Fibroblast of mammary gland (primary cell): ENCODE results near the gene DSG4.

ENCODE experiments used
- DNase-seq: peaks from one replicate; pipeline ENCODE4 v3.0.0-alpha.2; 2010; ENCODE audit warnings: low read depth
- H3K4me3 ChIP-seq: 2 replicates; pipeline ENCODE4 v1.5.1; 2011; ENCODE audit warnings: low read depth, mild to moderate bottlenecking, low read length, moderate library complexity; ENCODE audit not compliant: control insufficient read depth
- TF ChIP-seq, protein P1 (sequence below): conservative IDR thresholded peaks from 2 replicates; pipeline ENCODE4 v1.5.1; 2011; ENCODE audit warnings: low read depth, low read length, inconsistent platforms; ENCODE audit not compliant: control insufficient read depth, insufficient read depth

Gene DSG4

DNA sequence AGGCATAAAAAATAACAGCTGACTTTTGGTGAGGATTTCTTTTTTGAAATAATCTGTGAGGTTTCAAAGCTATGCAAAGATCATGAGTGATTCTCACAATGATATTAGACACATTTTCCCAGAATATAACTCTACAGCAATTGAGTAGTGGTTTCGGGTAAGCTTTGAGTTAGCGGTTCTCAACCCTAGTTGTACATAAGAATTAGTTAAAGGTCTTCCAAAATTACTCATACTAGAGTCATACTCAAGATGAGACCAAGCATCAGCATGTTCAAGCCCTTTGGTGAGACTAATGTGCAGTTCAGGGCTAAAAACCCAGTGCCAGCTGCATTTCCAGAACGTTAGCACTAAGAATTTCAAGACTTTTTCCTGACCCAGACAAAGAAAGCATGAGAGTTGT is 31.1 kb downstream of the DSG4 start:
- TF ChIP-seq, protein P1, sequence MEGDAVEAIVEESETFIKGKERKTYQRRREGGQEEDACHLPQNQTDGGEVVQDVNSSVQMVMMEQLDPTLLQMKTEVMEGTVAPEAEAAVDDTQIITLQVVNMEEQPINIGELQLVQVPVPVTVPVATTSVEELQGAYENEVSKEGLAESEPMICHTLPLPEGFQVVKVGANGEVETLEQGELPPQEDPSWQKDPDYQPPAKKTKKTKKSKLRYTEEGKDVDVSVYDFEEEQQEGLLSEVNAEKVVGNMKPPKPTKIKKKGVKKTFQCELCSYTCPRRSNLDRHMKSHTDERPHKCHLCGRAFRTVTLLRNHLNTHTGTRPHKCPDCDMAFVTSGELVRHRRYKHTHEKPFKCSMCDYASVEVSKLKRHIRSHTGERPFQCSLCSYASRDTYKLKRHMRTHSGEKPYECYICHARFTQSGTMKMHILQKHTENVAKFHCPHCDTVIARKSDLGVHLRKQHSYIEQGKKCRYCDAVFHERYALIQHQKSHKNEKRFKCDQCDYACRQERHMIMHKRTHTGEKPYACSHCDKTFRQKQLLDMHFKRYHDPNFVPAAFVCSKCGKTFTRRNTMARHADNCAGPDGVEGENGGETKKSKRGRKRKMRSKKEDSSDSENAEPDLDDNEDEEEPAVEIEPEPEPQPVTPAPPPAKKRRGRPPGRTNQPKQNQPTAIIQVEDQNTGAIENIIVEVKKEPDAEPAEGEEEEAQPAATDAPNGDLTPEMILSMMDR = no peak
- DNase-seq = no peak
- H3K4me3 ChIP-seq = no peak overlapping the region

DNA sequence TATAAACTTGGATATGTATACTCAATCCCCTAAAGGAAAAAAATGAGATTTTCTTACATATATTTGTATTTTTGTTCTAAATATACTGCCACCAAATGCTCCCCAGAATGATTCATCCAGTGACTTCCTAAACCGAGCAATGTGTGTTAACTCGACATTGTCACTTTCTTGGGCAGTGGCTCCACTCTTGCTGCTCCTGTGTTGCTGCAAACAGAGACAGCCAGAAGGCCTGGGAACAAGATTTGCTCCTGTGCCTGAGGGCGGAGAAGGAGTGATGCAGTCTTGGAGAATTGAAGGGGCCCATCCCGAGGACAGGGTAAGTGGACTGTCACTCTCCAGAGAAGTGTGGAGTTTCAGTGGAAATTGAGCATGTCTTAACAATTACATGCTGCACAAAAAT is 32.7 kb downstream of the DSG4 start:
- DNase-seq = no peak
- TF ChIP-seq, protein P1 = no peak
- no peak overlapping the region for H3K4me3 ChIP-seq

DNA sequence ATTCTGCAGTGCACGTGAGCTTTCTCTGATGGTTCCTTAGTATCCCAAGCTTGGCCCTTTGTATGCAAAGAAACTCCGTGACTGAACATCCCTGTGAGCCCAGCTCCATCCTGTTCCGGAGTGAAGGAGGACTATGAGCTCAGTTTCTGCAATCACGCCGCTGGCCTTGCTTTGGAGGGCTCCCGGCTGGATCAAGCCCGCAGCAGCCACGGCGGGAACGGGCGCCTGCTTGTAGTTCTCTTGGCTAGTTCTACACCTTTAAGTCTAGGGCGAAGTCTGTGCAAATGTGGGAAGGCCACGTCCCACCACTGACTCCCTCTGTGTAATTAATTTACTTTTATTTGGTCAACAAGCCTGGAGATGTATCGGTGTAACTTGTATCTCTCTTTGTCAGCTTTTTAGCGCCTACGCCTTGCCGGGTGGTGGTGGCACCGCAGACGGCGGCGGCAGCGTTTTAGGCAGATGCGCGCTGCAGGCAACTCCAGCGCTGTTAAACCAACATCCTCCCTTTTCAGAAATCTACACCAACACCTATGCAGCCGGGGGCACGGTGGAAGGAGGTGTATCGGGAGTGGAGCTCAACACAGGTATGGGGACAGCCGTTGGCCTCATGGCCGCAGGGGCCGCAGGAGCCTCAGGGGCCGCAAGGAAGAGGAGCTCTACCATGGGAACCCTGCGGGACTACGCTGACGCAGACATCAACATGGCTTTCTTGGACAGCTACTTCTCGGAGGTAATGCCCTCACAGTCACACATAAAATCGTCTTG is 34.3 kb downstream of the DSG4 start:
- no peak overlapping the region for H3K4me3 ChIP-seq
- DNase-seq = no peak
- TF ChIP-seq, protein P1 = no peak

DNA sequence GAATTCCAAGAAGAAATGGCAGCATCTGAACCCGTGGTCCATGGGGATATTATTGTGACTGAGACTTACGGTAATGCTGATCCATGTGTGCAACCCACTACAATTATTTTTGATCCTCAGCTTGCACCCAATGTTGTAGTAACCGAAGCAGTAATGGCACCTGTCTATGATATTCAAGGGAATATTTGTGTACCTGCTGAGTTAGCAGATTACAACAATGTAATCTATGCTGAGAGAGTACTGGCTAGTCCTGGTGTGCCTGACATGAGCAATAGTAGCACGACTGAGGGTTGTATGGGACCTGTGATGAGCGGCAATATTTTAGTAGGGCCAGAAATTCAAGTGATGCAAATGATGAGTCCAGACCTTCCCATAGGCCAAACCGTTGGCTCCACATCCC is 36.6 kb downstream of the DSG4 start:
- H3K4me3 ChIP-seq = no peak overlapping the region
- no peak for DNase-seq
- TF ChIP-seq, protein P1 = no peak

DNA sequence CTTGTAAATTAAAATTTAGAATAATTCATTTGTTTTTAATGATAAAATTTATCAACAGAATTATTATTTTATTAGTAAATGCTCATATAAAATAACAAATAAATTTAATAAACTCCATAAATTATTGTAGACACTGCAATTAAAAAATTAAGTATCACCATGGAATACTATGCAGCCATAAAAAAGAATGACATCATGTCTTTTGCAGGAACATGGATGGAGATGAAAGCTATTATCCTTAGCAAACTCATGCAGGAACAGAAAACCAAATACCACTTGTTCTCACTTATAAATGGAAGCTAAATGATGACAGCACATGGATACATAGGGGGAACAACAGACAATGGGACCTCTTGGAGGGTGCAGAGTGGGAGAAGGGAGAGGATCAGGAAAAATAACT is 41.3 kb downstream of the DSG4 start:
- DNase-seq = no peak
- TF ChIP-seq, protein P1 = no peak
- no peak overlapping the region for H3K4me3 ChIP-seq

DNA sequence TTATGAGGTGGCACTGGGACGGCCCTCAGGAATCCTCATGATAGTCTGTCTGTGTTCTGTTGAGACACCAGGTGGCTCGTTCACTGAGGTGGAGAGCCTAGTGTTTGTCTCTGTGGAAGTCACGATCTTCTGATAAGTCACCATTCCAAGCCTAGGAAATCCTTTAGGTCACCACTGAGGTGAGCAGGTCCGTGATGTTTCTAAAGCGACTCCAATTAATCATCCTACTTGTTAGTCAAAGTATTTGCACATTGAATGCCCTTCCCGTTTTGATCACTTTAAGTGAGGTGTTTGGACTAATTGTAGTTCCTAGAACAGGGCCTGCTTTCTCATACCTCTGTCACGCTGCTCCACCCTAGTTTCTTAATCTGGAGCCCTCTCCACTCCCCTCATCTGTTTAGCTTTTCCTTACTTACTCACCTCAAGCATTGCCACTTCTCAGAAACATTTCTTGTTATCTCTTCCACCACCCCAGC is 42.9 kb downstream of the DSG4 start:
- TF ChIP-seq, protein P1 = no peak
- no peak overlapping the region for H3K4me3 ChIP-seq
- no peak for DNase-seq
